ENCODE data around the gene MRM3.
"Not testable (repeated sequence)": the region's sequence is repeated elsewhere in the genome, so short reads cannot be mapped to it uniquely, and the experiment has no call there.

Gene MRM3, protein sequence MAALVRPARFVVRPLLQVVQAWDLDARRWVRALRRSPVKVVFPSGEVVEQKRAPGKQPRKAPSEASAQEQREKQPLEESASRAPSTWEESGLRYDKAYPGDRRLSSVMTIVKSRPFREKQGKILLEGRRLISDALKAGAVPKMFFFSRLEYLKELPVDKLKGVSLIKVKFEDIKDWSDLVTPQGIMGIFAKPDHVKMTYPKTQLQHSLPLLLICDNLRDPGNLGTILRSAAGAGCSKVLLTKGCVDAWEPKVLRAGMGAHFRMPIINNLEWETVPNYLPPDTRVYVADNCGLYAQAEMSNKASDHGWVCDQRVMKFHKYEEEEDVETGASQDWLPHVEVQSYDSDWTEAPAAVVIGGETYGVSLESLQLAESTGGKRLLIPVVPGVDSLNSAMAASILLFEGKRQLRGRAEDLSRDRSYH

DNA sequence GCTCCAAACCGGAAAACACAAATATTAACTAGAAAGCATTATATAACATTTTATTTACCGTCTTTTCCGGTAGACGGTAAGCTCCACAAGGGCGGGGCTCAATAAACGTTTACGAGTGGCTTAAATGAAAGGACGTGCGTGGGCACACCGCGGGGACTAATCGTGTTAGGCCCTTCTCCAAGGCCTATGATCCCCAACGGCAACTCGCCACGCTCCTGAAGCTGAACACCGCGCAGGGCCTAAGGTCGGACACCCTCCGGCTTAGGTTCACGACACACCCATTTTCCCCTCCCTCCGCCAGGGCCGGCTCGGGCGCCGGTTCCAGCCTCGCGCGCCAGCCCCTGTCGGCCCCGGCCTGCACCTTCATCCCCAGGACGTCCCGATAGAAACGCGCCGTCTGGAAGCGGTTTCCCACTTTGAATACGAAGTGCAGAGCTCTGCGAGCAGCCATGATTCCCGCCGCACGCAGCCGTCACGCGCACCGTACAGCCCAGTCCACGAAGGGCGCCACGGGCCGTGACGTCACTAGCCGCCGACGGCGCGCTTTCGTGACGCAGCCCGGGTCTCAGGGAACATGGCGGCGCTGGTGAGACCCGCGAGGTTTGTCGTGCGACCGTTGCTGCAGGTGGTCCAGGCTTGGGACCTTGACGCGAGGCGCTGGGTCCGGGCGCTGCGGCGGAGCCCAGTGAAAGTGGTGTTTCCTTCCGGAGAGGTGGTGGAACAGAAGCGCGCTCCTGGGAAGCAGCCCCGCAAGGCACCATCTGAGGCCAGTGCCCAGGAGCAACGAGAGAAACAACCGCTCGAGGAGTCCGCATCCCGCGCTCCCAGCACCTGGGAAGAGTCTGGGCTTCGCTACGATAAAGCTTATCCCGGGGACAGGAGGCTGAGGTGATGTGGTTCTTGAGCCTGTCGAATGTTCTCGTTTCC, at the start of gene MRM3, which contains the start of gene GLOD4:
Gene MRM3 (plus strand): TSS at position 549 of the 927 bp plus-strand sequence. CDS start 26 bp downstream, at position 575.
Gene GLOD4 (minus strand): TSS at position 476 of the 927 bp plus-strand sequence. CDS start 25 bp downstream, at position 451.
- peak; percentile 79 for DNase-seq (ENCODE audit: low read depth)

DNA sequence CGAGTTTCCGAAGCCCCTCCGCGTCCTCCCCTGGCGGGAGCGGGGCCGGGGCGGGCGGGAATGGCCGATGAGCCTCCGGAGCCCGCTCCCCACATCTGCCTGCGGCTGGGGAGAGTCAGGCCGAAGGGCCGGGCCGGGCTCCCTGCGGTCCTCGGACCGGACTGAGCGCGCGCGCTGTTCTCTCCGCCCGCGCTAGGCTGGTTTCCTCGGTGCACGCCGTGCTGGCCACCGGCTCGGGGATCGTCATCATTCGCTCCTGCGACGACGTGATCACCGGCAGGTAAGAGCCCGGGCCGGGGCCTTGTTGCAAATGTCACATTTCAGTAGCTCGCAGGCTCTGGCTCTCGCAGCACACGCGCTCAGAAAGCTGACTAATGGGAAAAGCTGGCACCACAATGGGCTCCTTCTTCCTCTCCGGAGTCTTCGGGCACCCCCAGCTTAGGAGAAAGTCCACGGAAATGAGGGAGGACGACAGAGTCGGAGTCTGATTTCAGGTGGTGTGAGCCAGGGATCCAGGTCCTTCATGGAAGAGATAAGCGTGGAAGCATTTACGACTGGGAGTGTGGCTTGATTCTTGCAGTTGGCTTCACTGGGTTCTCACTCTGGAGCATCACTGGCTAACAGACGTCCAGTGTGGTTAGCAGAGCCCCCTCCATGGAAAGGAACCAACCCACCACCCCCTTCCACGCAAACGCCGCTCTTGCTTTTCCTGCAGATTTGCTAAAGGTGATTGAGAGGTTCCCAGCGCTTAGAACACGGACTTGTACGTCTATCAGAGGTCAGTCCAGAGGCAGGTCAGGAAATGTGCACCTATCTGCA, 49.0 kb upstream of the MRM3 start:
- DNase-seq (ENCODE audit: low read depth), result peak; percentile 27

DNA sequence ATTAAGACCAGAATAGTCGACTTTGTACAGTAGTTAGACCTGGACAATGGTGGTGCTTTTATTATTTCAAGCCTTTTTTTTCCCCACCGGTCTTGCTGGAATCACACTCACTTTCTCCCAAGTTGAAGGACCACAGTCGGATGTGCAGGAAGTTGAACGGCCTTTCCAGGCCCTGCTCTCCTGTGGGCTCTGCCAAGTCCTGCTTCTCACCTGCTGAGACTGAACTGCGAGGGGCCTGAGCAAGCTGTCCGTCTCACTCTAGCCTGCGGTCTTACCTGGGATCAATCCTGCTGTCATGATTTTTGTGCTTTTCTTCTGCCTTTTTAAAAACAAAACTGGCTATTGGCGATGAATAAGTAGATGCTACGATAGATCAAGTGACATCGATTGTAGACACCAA, 48.4 kb upstream of the MRM3 start:
- DNase-seq (ENCODE audit: low read depth), result no peak

DNA sequence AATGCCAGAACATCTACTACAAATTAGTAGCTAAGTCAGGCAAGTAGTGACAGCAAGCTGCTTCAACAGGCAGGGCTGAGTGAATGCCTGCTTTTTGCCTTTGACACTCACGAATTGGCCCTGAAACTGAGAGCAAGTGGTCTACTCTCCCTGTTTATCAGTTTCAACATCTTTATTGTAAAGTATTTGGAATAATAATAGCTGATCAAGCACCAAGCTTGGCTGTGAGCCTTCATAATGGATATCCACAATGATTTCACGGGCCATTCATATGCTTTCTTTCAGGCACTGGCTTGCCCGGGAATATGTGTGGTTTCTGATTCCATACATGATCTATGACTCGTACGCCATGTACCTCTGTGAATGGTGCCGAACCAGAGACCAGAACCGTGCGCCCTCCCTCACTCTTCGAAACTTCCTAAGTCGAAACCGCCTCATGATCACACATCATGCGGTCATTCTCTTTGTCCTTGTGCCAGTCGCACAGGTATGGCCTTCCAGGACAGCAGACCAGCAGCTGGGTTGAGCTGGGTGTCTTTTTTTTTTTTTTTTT, 44.5 kb upstream of the MRM3 start:
- DNase-seq (ENCODE audit: low read depth), result no peak

DNA sequence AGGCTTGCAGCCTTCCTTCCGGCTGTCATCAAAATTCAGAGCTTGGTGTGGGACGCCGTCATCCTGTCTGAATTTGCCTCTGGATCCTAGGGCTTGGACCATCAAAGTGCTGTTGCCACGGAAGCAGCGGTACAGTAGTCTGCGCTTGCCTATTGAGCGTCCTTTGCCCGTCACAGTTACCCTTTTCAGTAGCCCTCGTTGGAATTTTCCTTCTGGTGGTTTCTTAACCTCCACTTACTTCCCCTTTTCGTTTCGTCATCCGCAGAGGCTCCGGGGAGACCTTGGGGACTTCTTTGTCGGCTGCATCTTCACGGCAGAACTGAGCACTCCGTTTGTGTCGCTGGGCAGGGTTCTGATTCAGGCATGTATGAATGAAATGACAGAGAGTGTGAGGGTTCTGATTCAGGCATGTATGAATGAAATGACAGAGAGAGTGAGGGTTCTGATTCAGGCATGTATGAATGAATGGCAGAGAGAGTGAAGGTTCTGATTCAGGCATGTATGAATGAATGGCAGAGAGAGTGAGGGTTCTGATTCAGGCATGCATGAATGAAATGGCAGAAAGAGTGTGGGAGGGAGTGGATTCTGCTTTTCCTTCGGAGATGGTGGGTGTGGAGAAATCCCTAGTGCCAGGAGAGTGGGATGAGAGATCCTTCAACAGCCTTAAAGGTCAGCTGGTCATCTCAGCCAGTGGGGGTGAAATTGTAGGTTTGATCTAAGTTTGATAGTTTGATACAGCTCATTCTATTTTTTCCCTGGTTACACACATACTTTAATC, 41.7 kb upstream of the MRM3 start:
- no peak for DNase-seq (ENCODE audit: low read depth)

DNA sequence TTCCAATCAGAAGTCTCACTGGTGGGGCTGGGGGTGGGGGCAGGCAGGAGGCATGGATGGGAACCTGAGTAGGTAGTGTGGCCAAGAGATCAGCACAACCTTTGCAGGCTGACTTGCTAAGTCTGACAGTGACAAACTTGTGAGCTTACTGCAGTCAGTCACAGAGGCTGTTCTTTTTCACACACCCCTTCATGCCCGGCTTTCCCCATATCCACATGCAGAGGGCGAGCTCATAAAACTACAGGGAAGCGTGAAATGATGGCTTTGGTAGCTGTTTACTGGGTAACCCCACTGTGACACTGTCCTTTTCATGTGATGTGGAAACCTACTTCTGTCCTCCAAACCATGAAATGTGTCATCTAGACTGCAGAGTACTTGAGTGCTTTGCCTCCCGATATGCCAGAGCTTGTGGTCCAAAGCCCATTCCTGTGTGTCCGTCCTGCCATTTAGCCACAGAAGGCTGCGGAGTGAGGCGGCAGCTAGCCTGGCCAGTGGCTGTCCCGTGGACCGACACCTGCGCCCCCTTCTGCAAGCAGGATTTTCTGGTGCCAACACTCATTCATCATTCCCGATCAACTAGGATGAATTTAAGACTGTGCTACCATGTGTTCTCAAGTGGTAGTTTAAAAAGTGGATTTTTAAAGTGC, 39.9 kb upstream of the MRM3 start:
- DNase-seq (ENCODE audit: low read depth), result no peak

DNA sequence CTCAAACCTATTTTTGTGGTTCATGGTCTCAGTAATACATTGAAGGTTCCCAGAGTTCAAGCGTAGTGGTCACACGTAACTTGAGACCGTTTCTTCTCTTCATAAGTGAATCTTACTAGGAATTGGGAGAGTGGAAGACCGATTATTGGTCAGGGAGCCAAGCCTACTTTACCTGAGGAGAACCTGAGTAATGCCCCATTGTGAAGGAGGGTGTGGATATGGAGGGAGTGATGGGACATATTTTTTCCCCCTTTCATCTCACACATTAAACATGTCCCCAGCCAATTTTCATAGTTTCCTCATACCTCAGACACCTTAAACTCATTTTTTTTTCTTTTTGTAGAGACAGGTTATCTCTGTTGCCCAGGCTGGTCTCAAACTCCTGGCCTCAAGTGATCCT, 39.0 kb upstream of the MRM3 start:
- no peak for DNase-seq (ENCODE audit: low read depth)

DNA sequence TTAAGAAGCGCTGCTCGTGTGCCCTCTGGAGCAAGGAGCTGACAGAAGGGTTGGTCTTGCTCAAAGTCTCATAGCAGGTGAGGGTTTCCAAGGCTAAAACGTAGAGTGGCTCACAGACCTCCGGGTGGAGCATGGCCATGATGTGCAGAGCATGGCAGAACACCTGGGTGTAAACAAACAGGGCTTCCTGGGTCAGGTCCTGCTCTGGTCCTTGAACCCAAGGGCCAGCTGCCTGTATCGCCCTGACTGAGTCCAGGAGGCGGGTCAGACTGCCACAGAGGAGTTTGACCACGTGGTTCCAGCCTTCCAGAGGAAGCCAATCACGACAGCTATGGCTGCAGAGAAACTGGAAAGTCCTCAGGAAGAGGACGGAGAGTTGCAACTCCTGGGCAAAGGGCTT, 37.2 kb upstream of the MRM3 start:
- no peak for DNase-seq (ENCODE audit: low read depth)

DNA sequence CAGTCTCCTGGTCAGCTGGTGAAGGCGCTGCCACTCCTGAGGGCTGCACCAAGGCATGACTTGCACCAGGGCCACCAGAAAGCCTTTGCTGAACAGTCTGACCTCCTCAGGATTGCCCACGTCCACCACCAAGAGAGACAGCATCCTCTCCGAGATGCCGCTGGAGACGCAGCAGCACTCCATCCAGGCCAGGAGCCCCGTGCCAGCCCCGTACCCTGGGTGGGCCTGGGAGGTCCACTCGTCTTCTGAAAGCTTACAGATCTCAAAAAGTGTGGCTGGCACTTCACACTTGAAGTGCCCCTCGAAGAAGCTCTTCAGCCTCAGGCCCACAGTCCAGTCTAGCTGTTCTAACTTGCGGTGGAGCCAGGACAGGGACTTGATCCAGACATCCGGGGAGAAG, 36.7 kb upstream of the MRM3 start:
- no peak for DNase-seq (ENCODE audit: low read depth)

DNA sequence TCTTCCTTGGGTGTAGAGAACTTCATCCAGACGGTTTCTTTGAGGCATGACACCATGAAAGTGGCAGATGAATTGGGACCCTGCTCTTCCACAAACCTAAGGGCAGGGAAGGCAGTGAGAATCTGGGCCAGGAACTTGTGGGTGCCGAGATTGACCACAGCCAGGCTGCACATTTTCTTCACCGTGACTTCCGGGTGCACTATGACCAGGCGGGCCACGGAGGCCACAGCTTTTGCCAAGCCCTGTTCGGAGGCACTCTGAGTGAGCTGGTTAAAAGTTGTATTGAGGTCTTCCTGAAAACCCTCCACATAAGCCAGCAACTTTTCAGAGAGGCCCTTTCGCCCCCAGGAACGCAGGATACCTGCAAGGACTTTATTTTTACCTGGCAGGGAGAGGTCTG, 36.0 kb upstream of the MRM3 start:
- no peak for DNase-seq (ENCODE audit: low read depth)

DNA sequence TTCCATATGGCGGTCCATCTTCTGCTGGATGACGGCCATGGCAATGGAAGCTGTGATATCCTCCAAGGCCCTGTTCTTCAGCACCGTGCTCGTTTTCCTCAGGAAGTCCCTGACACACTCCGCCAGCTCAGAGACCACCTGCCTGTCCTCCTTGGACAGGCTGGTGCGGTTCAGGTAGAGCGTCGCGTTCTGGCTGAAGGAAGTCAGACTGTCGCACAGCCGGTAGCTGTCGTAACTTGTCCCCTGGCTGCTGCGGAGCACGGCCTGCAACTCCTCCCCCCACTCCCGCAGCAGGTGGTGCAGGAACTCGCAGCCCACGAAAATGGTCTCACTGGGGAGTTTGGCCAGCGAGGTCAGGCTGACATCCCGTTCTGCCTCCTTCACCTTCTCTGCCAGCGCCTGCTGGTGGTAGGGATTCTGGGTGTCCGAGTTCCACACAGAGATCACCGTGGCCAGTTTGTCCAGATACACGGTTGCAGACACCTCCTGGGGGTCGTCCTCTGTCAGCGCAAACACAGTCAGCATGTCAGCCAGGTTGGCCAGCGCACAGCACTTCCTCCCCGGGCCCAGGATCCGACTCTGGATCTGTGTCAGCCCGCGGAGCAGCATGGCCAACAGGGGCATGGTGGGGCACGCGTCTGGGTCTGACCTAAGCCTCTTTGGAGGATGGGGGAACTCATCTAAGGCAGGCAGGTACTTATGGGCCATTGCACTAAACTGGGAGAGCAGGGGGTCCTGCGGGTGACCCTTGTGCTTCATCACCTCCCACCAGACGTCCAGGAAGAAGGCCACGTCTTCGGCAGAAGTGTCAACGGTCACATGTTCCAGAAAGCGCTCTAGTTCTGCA, 35.1 kb upstream of the MRM3 start:
- DNase-seq (ENCODE audit: low read depth), result no peak

DNA sequence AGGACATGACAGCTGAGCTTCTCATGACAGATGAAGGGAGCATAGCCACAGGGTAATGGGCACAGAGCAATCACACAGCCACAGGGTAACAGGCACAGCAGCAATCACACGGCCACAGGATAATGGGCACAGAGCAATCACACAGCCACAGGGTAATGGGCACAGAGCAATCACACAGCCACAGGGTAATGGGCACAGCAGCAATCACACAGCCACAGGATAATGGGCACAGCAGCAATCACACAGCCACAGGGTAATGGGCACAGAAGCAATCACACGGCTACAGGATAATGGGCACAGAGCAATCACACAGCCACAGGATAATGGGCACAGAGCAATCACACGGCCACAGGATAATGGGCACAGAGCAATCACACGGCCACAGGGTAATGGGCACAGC, 33.5 kb upstream of the MRM3 start:
- DNase-seq (ENCODE audit: low read depth), result not testable (repeated sequence)

DNA sequence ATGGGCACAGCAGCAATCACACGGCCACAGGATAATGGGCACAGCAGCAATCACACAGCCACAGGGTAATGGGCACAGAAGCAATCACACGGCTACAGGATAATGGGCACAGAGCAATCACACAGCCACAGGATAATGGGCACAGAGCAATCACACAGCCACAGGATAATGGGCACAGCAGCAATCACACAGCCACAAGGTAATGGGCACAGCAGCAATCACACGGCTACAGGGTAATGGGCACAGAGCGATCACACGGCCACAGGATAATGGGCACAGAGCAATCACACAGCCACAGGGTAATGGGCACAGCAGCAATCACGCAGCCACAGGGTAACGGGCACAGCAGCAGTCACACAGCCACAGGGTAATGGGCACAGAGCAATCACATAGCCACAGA, 32.8 kb upstream of the MRM3 start:
- DNase-seq (ENCODE audit: low read depth), result not testable (repeated sequence)

DNA sequence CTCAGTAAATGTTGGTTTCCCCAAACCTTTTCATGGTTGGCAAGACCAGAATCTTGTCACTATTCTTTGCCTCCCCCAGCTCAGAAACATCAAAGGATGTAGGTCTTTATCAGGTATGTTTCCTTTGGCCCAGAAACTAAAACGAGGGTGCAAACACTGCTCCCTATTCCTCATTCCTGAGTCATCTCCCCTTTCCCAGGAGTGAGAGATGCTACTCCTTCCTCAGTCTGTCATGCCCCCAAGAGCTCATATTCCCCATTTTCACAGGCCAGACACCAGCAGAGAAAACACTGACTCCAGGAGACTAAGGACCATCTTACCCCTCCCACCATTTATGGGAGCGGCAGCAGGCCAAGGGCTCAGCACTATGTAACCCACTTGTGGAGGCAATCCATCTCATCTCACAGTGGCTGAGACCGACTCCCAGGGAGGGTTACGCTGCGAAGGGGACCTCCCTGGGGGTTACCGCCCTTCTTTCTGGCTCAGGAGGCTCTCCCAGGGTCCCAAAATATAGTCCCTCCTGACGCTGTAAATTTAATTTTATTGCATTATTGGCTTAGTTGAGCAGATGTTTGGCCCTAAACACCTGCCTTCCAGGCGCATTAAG, 31.6 kb upstream of the MRM3 start:
- DNase-seq (ENCODE audit: low read depth), result no peak

DNA sequence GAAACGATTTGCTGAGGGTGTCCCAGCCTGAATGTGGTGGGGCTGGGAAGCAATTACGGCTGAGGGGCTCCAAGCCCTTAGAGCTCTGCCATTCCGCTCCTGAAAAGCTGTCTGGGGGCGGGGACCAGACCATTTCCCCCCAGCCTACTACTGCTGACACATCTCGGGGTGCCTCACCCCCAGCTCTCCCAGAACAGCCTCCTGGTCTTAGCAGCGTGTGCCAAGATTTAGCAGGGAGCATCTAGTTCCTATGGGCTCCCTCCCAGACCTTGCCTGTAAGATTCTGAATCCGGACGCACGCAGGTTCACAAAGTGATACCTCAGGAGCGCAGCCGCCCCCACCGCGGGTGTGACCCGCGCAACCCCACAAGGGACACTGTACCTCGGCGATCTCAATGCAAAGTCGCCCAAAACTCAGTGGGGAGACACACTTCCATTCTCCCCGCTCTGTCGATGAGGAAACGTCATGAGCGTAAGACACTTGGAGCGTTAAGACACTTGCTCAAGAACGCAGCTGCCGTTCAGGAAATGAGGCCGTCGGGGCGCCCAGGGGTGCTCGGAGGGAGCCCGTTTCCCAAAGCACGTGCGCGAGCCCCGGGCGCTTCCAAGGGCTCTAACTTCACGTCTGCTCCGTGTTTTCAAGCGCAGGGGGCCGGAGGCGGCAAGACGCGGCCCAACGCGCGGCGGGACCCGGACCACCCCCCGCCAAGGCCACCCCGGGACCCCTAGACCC, 30.7 kb upstream of the MRM3 start:
- DNase-seq (ENCODE audit: low read depth), result peak; percentile 39

DNA sequence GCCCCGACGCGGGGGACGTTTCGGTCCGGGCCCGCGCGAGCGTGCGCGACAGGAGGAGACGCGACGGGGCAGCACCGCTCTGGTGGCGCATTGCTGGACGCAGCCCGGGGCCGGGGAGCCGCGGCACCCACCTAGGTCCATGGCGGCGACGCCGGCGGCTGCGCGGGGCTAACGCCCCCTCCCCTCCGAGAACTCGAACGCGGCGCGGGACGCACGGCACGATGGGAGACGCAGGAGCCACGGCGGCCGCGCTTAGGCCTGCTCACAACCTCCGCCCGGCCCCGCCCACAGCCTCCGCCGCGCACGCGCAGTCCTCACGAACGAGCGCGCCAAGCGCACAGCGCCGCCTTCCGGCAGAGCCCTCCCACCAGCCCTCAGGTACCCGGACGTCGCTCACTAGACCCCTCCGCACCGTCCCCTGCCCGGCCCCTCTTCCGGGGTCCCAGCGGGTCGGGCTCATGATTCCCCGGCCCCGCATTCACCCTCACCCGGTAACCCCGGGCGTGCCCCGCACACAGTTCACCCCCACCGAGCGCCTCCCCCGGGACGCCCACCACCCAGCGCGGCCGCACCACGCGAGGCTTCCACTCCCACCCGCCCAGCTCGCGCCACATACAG, 30.0 kb upstream of the MRM3 start, which contains the start of gene GEMIN4:
Gene GEMIN4 (minus strand): TSS at position 263 of the 618 bp plus-strand sequence. CDS start 122 bp downstream, at position 141.
- DNase-seq (ENCODE audit: low read depth), result peak; percentile 73

DNA sequence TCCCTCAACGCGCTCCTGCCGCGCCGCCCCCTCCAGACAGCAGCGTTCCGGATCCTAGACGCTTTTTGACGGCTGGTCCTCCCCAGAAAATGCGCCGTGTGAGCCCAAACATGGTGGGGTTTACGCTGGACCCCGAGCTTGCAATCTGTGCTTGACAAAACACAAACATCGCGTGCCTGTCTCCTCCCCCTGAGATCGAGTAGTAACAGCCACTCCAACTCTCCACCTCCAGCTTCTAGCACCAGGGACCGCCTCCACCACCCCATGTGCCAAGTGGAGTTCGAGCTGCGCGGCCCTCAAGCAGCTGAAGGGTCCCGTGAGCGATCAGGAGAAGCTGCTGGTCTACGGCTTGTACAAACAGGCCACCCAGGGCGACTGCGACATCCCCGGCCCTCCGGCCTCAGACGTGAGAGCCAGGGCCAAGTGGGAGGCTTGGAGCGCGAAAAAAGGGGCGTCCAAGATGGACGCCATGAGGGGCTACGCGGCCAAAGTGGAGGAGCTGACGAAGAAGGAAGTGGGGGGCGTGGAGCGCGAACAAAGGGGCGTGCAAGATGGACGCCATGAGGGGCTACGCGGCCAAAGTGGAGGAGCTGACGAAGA, 29.4 kb upstream of the MRM3 start:
- DNase-seq (ENCODE audit: low read depth), result peak; percentile 59

All from amniotic epithelial cell (primary cell).